Spleen (tissue), 7 donors: ENCODE results near the gene ZKSCAN3.

Experiments used
- POLR2A ChIP-seq, 3 donors: fragments of 450-650 bp; IDR thresholded peaks; one replicate each; pipeline ENCODE4 v1.5.1; 2017; ENCODE audit warnings: antibody characterized with exemption in 3 of 3, mild to moderate bottlenecking in 1 of 3
- POLR2AphosphoS5 ChIP-seq, 3 donors: sonication (generic); formaldehyde crosslinking; IDR thresholded peaks; one replicate each; pipeline ENCODE4 v1.5.1; 2017; ENCODE audit warnings: antibody characterized with exemption in 3 of 3
- TF ChIP-seq, protein P1 (sequence below), 11 experiments: fragments of 200-600 bp in 7 of 11; fragments of 450-650 bp in 4 of 11; sonication (generic) in 4 of 11; IDR thresholded peaks in 8 of 11; conservative IDR thresholded peaks in 3 of 11; 1 replicate in 7 of 11; 2 replicates in 4 of 11; pipeline versions ENCODE4 v1.4.0 to v1.8.0; 2016 to 2021; ENCODE audit warnings: antibody characterized with exemption in 11 of 11, inconsistent platforms in 4 of 11, mild to moderate bottlenecking in 1 of 11
- donor health status: DM: no; HTN: no; CAD: no; lungs with moderate emphysema.
- donor health status: DM: no; HTN: no; CAD: no.
- donor health status: DM: no; HTN: no; CAD: no.

DNA sequence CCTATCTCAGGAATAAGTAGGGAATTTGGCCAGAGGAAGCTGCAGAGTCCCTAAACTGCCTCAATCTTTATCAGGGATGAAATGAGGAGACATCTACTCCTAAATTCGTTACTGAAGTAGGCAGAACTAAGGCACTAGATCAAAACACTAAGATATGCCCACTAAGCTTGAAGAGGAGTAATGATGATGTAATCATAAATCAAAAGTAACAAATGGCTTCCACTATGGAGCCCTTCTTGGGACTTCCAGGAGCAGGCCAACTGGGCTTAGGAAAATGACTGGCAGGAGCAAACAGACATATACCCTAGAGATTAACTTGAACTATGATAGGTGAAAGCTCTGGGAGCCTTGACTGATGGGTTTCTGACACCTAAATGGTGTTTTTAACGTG is 34.4 kb downstream of the ZKSCAN3 start:
- TF ChIP-seq, protein P1, sequence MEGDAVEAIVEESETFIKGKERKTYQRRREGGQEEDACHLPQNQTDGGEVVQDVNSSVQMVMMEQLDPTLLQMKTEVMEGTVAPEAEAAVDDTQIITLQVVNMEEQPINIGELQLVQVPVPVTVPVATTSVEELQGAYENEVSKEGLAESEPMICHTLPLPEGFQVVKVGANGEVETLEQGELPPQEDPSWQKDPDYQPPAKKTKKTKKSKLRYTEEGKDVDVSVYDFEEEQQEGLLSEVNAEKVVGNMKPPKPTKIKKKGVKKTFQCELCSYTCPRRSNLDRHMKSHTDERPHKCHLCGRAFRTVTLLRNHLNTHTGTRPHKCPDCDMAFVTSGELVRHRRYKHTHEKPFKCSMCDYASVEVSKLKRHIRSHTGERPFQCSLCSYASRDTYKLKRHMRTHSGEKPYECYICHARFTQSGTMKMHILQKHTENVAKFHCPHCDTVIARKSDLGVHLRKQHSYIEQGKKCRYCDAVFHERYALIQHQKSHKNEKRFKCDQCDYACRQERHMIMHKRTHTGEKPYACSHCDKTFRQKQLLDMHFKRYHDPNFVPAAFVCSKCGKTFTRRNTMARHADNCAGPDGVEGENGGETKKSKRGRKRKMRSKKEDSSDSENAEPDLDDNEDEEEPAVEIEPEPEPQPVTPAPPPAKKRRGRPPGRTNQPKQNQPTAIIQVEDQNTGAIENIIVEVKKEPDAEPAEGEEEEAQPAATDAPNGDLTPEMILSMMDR (IDR thresholded peaks at IDR 0.05 in 8 of 11, conservative IDR thresholded peaks at IDR 0.05 in 3 of 11) = no peak
- no peak for TF ChIP-seq POLR2A (IDR thresholded peaks at IDR 0.05)
- TF ChIP-seq POLR2AphosphoS5 (IDR thresholded peaks at IDR 0.05) = no peak
